RKO (cell line): Measurements from ENCODE around the gene ANKS6.

ENCODE experiments used
- DNase-seq: peaks from one replicate; pipeline ENCODE4 v3.0.0-alpha.2; 2016; ENCODE audit warnings: low spot score

The ANKS6 gene

GRCh38 chr9:98815391-98815951 is 19.1 kb upstream of the ANKS6 start:
- no peak for DNase-seq

GRCh38 chr9:98811051-98811650 is 14.8 kb upstream of the ANKS6 start:
- DNase-seq = peak; percentile 88

DNA sequence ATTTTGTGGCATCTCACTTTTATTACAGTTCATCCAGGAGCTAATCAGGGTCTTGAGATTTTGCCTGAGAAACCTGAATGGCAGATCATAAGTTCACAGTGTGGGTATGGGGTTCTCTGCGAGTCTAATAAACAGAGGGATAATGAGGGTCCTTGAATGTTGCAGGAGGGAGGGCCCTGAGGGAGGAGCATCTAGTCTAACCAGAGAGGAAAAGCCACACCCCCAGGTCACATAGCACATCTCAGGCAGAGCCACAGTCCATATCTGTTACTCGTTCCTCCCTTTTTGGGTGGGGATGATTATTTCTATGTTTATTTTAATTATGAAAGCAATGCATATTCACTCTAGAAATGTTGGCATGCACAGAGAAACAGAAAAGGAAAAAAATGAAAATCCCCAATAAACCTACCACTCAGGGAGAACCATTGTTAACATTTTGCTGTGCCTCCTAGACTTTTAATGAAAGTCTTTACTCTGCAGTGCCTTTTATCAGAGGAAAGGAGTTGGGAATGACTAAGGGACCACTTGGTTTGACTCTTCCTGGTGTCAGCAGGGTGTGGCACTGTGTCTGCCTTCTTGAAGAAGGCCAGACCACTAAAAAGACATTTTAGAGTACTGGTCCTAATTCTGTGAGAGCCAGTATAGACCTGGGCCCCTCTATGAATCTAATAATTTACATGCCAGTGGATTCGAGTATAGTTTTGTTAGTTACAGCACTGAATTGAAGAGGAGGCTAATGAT is 13.9 kb upstream of the ANKS6 start:
- no peak for DNase-seq

DNA sequence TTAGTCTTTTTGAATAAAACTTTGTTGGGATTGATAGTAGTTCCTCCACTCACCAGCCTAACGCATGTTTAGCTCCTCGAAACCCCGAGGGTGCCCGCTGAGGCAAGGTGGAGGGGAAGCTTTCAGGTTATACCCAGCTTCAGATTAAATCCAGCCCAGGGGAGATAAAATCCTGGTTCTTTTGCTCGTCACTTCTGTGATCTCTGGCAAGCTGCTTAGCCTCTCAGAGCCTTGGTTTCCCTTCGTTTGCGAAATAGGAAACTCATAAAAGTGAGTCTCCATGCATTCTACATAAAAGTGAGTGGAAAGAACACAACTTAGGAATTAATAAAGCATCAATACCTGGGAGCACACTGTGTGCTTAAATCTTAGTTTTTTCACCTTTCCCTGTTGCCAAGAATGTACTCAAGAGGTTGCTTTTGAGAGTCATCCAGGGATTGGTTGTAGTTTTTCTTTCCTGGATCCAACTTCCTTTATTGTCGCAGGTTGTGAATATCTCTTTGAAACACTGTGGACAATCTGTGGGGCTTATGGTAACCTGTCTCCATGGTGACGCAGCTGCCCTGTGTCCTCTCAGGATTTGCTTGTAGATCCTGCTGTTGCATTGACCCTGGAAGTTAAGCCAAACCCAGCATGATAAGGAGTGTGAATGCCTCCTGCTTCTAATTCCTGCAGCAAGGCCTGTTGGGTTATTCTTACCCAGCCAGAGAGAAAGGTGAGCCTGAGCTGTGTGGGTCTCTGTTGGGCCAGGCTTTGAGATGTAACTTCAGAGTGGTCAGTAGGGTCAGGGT is 13.2 kb upstream of the ANKS6 start:
- DNase-seq = no peak

DNA sequence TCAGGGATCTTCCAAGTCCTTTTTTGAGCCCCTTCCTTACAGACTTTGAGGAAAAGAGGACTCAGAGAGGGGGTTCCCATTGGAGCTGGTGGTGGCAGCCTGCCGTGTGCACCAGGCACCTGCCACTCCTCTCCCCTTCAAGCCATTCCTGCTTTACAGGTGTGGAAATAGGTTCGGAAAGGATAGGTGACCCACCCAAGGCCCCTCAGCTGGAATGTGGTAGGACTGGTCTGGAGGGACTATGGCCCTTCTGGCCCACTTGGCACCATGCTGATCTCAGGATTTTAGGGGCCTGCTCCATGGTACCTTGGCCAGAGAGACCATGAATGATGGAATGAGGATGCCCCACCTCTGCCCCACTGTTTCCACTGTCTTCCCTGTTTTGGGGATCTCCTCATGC is 12.5 kb upstream of the ANKS6 start:
- DNase-seq = no peak

DNA sequence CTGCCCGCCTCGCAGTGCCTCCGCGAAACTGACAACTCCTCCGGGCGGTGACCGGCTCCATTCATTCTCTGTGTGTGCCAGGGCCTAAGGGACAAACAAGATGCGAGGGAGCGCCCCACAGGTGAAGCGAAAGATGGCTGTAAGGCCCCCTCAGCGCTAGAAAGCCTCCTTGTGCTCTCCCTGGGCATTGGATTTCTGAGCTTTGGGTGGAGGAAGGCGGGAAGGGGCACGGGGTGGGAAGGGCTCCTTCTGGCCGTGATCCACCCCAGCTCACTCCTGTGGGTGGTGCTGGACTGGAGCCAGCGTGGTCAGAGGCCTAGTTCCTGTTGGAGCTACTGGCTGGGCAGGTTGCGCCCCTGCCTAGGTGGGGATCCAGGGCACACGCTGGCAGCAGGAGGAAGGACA is 12.1 kb upstream of the ANKS6 start:
- peak; percentile 75 for DNase-seq

GRCh38 chr9:98807814-98808195 is 11.4 kb upstream of the ANKS6 start:
- DNase-seq = no peak

DNA sequence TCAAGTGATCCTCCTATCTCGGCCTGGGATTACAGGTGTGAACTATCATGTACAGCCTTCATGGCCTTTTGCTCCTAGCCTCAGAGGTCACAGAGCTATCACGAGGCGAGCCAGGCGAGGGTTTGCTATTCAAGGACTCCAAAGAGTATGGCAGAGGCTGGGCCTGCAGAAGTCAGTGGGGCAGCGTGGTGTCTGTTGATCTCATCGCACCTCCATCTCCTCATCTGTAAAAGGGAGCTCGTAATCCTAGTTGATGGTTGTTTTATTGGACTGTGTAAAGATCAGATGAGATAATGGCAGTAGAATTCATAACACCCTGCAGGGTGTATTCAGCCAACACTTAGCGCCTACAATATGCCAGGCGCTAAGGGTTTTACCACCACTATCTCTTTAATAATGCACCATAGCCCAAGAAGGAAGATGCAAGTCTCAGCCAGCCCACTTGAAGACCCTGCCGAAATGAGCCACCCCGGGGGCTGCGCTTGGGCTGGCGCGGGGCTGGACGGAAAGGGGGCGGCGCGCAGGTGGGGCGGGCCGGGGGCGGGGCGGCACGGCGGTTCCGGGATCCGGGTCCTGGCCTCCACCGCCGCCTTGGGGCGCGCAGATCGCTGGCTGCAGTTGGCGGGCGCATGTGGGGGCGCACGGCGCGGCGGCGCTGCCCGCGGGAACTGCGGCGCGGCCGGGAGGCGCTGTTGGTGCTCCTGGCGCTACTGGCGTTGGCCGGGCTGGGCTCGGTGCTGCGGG is 10.9 kb upstream of the ANKS6 start, which contains the start of gene GALNT12:
Gene GALNT12, plus strand, starts transcription at position 601 of the 744 bp plus-strand sequence. Its CDS starts 29 bp downstream, at position 630.
- DNase-seq = peak; percentile 78

- peak; percentile 52 for DNase-seq
Measured at GRCh38 chr9:98806394-98807035, 10.2 kb upstream of the ANKS6 start.

GRCh38 chr9:98805506-98806272 is 9.3 kb upstream of the ANKS6 start:
- DNase-seq = no peak

DNA sequence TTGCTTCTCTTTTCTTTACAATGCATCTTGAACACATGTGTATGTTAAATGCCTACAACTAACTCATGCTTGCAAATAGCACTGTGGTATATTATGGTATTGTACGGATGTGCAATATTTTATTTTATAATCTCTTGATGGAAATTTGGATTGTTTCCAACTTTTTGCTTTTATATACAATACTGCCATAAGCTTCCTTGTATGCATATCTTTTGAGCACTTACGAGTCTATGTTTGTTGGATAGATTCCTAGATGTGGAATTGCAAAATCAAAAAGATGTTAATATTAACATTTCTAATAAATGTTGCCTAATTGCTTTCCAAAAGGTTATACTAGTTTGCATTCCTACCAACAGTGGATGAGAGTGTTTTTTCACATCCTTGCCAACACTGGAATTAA is 7.7 kb upstream of the ANKS6 start:
- DNase-seq = no peak

DNA sequence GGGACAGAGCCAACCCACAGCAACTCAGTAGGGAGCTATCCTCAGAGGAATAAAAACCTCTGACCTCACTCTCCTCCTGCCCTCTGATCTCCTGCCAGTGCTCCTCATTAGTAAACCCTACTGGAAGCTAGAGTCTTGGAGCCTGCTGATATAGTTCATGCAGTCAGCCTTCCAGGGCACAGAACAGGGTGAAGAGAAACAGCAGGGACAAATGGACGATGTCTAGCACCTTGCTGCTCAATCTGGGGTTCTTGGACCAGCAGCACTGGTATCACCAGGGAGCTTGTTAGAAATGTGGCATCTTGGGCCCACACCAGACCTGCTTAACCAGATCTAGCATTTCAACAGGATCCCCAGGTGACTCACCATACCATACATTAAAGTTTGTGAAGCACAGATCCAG is 5.6 kb upstream of the ANKS6 start:
- no peak for DNase-seq

GRCh38 chr9:98801561-98801960 is 5.2 kb upstream of the ANKS6 start:
- DNase-seq = no peak

GRCh38 chr9:98798254-98798653 is 1.9 kb upstream of the ANKS6 start:
- no peak for DNase-seq

- no peak for DNase-seq
Measured at GRCh38 chr9:98797491-98797890, 1.1 kb upstream of the ANKS6 start.

DNA sequence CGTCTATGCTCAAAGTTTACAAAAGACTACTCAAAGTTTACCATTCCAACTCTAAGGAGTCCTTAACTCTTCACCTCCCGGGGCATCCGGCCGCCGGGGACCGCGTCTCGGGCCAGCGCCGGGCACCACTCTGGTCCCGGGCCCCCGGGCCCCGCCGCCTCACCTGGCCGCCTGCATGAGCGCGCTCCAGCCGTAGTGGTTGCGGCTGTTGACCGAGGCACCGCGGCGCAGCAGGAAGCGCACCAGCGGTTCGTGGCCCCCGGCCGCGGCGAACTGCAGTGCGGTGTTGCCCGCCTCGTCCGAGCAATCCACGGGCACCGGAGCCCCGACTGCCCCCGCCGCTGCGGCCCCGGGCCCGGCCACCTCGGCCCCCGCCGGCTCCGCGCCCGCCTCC is 388 bp downstream of the ANKS6 start:
- no peak for DNase-seq

DNA sequence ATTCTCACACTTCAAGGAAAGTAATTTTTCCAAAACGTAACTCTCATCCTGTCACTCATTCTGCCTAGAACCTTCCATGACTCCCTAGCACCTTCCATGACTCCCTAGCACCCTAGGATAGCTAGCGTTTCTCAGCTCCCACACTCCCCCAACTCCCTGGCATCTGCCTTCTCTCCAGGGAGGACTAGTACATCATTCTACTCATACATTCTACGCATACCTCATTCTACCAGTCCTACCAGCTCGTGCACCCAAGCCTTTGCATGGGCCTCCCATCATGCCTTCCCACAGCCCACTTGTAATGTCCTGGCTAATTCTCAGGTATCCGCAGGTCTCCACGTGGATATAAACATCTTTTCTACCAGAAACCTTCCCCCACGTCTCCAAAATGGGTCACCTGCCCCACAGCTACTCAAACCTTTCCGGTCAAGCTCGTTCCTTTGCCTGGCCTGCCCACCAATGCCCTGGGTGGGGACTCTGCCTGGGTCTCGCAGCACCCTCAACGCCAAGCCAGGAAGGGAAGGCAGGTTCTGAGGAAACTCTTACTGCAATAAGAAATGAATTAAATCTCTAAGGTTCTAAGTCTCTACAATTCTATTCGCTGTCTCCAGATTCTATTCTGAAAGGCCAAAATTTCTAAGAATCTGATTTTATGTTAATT is 930 bp downstream of the ANKS6 start:
- no peak for DNase-seq

- DNase-seq = no peak
Measured at GRCh38 chr9:98794802-98795201, 1.6 kb downstream of the ANKS6 start.

DNA sequence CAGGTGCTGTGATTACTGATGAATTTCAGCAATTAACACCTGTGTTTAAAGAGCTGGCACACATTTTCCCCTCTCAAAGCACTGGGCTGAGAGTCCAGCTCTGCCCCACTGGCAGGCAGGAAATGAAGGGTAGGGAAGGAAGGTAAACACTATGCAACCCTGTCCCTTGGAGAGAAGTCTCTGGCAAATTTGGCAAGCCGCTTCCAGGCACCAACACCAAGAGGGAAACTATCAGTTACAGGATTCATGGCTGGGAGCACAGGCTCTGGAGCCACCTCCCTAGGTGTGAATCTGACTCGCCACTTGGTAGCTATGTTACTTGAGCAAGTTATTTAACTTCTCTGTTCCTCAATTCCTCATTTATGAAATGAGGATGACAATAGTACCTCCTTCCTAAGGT is 3.3 kb downstream of the ANKS6 start:
- no peak for DNase-seq
